ENCODE measurements around the gene GON7. TPM values are rescaled to one million over a fixed set of nuclear protein-coding genes. Genes with fewer than 3 reads are reported as not detected.
"Not testable (repeated sequence)": the region's sequence is repeated elsewhere in the genome, so short reads cannot be mapped to it uniquely, and the experiment has no call there.

The GON7 gene
- polyA plus RNA-seq (ENCODE audit: insufficient read length in 12 of 12): 10 to 100 TPM in 5 of 12 donors, 1 to 10 TPM in 5, not detected in 2; 7.1 to 12.4 (median 10.3) TPM
- long read RNA-seq, donor 1, transcript GON7-201 (2 exons, 1,154 nt): major isoform, 16 of 17 reads
- long read RNA-seq, donor 1, partial matches to known transcripts: 0 of 17 reads
- long read RNA-seq, donor 1, other reads (novel, unspliced or antisense): 0 of 17 reads
- long read RNA-seq, donor 2, transcript GON7-201 (2 exons, 1,154 nt): major isoform, 6 of 6 reads
- long read RNA-seq, donor 2, partial matches to known transcripts: 0 of 6 reads
- long read RNA-seq, donor 2, other reads (novel, unspliced or antisense): 0 of 6 reads
- long read RNA-seq, donor 3, transcript GON7-201 (2 exons, 1,154 nt): major isoform, 8 of 8 reads
- long read RNA-seq, donor 3, partial matches to known transcripts: 0 of 8 reads
- long read RNA-seq, donor 3, other reads (novel, unspliced or antisense): 0 of 8 reads
- long read RNA-seq, donor 4, partial matches to known transcripts: 20 of 23 reads
- long read RNA-seq, donor 4, other reads (novel, unspliced or antisense): 0 of 23 reads
- long read RNA-seq, donor 5, transcript GON7-201 (2 exons, 1,154 nt): major isoform, 14 of 14 reads
- long read RNA-seq, donor 5, partial matches to known transcripts: 0 of 14 reads
- long read RNA-seq, donor 5, other reads (novel, unspliced or antisense): 0 of 14 reads
- long read RNA-seq, donor 6, transcript GON7-201 (2 exons, 1,154 nt): major isoform, 7 of 8 reads
- long read RNA-seq, donor 6, partial matches to known transcripts: 0 of 8 reads
- long read RNA-seq, donor 6, other reads (novel, unspliced or antisense): 0 of 8 reads
- long read RNA-seq, donor 7, transcript GON7-201 (2 exons, 1,154 nt): major isoform, 5 of 5 reads
- long read RNA-seq, donor 7, partial matches to known transcripts: 0 of 5 reads
- long read RNA-seq, donor 7, other reads (novel, unspliced or antisense): 0 of 5 reads
- long read RNA-seq, donor 8, transcript GON7-201 (2 exons, 1,154 nt): major isoform, 9 of 9 reads
- long read RNA-seq, donor 8, partial matches to known transcripts: 0 of 9 reads
- long read RNA-seq, donor 8, other reads (novel, unspliced or antisense): 0 of 9 reads
- long read RNA-seq, donor 9, partial matches to known transcripts: 0 of 4 reads
- long read RNA-seq, donor 9, other reads (novel, unspliced or antisense): 0 of 4 reads
- long read RNA-seq, donor 10, transcript GON7-201 (2 exons, 1,154 nt): major isoform, 8 of 15 reads
- long read RNA-seq, donor 10, partial matches to known transcripts: 0 of 15 reads
- long read RNA-seq, donor 10, other reads (novel, unspliced or antisense): 6 of 15 reads
- long read RNA-seq, donor 11, transcript GON7-201 (2 exons, 1,154 nt): major isoform, 20 of 20 reads
- long read RNA-seq, donor 11, partial matches to known transcripts: 0 of 20 reads
- long read RNA-seq, donor 11, other reads (novel, unspliced or antisense): 0 of 20 reads

- peak; percentile 98 for DNase-seq
These were observed at the start of gene GON7, which contains the start of gene UBR7 for GRCh38 chr14:93206793-93207467. Gene GON7, minus strand, starts transcription at chr14:93207065. Its CDS starts 28 bp downstream, at chr14:93207037. Gene UBR7, plus strand, starts transcription at chr14:93207256. Its CDS starts 36 bp downstream, at chr14:93207292.

GRCh38 chr14:93249128-93249831, 42.4 kb upstream of the GON7 start:
- DNase-seq: no peak

GRCh38 chr14:93246534-93246933, 39.7 kb upstream of the GON7 start:
- no peak for DNase-seq

- no peak for DNase-seq
These were observed 39.0 kb upstream of the GON7 start for GRCh38 chr14:93245764-93246420.

- DNase-seq: no peak
These were observed 33.8 kb upstream of the GON7 start for GRCh38 chr14:93240678-93241000.

GRCh38 chr14:93239869-93240677, 33.2 kb upstream of the GON7 start:
- DNase-seq: no peak

GRCh38 chr14:93234798-93235197, 27.9 kb upstream of the GON7 start:
- DNase-seq: no peak

- DNase-seq: not testable (repeated sequence)
These were observed 26.2 kb upstream of the GON7 start for GRCh38 chr14:93233078-93233477.

GRCh38 chr14:93232159-93232558, 25.3 kb upstream of the GON7 start:
- DNase-seq: no peak

GRCh38 chr14:93231129-93231979, 24.5 kb upstream of the GON7 start:
- peak; percentile 10 for DNase-seq

- DNase-seq: no peak
These were observed 23.7 kb upstream of the GON7 start for GRCh38 chr14:93230539-93230938.

- DNase-seq: no peak
These were observed 21.7 kb upstream of the GON7 start for GRCh38 chr14:93228550-93228949.

- DNase-seq: no peak
These were observed 16.7 kb upstream of the GON7 start for GRCh38 chr14:93223565-93223964.

GRCh38 chr14:93220509-93220908, 13.6 kb upstream of the GON7 start:
- no peak for DNase-seq

- DNase-seq: peak; percentile 29
These were observed 12.3 kb upstream of the GON7 start for GRCh38 chr14:93219103-93219726.

- DNase-seq: no peak
These were observed 7.7 kb upstream of the GON7 start for GRCh38 chr14:93214598-93214997.

- DNase-seq: no peak
These were observed 5.6 kb upstream of the GON7 start for GRCh38 chr14:93212432-93212831.
